ENCODE results near the gene PPP3R1.
A peak's percentile ranks its signal among the peaks of the same experiment; 100 is the strongest.
"Not testable (repeated sequence)": the region's sequence is repeated elsewhere in the genome, so short reads cannot be mapped to it uniquely, and the experiment has no call there.

Gene PPP3R1

GRCh38 chr2:68185541-68186164 lies 66.7 kb downstream of the PPP3R1 start:
- peak; percentile 23 for DNase-seq (ENCODE audit: low read depth)

- no peak for DNase-seq (ENCODE audit: low read depth)
These were observed 69.4 kb downstream of the PPP3R1 start for GRCh38 chr2:68182902-68183301.

GRCh38 chr2:68178954-68179627 lies 73.2 kb downstream of the PPP3R1 start:
- DNase-seq (ENCODE audit: low read depth) = no peak

GRCh38 chr2:68178432-68178831 lies 73.9 kb downstream of the PPP3R1 start:
- DNase-seq (ENCODE audit: low read depth) = no peak

GRCh38 chr2:68177541-68177940 lies 74.8 kb downstream of the PPP3R1 start:
- no peak for DNase-seq (ENCODE audit: low read depth)

GRCh38 chr2:68176657-68177056 lies 75.7 kb downstream of the PPP3R1 start:
- no peak for DNase-seq (ENCODE audit: low read depth)

GRCh38 chr2:68175210-68175609 lies 77.1 kb downstream of the PPP3R1 start:
- not testable (repeated sequence) for DNase-seq (ENCODE audit: low read depth)

GRCh38 chr2:68172990-68173700 lies 79.2 kb downstream of the PPP3R1 start:
- DNase-seq (ENCODE audit: low read depth) = no peak

- DNase-seq (ENCODE audit: low read depth) = no peak
These were observed 79.8 kb downstream of the PPP3R1 start for GRCh38 chr2:68172521-68172920.

- no peak for DNase-seq (ENCODE audit: low read depth)
These were observed 80.6 kb downstream of the PPP3R1 start for GRCh38 chr2:68171684-68172083.

GRCh38 chr2:68171146-68171545 lies 81.2 kb downstream of the PPP3R1 start:
- DNase-seq (ENCODE audit: low read depth) = no peak

- DNase-seq (ENCODE audit: low read depth) = no peak
These were observed 83.0 kb downstream of the PPP3R1 start for GRCh38 chr2:68169308-68169707.

GRCh38 chr2:68167186-68167585 lies 85.1 kb downstream of the PPP3R1 start:
- no peak for DNase-seq (ENCODE audit: low read depth)

- no peak for DNase-seq (ENCODE audit: low read depth)
These were observed 88.7 kb downstream of the PPP3R1 start for GRCh38 chr2:68163641-68164040.

- DNase-seq (ENCODE audit: low read depth) = no peak
These were observed 94.2 kb downstream of the PPP3R1 start for GRCh38 chr2:68158134-68158447.

- peak; percentile 95 for DNase-seq (ENCODE audit: low read depth)
These were observed 94.8 kb downstream of the PPP3R1 start, which contains the start of gene PNO1 for GRCh38 chr2:68157402-68158133. PNO1 (plus strand) TSS chr2:68157888; CDS start chr2:68157935, 47 bp downstream.

- DNase-seq (ENCODE audit: low read depth) = no peak
These were observed 95.3 kb downstream of the PPP3R1 start for GRCh38 chr2:68157002-68157401.

GRCh38 chr2:68156419-68156818 lies 95.9 kb downstream of the PPP3R1 start:
- DNase-seq (ENCODE audit: low read depth) = no peak

- DNase-seq (ENCODE audit: low read depth) = no peak
These were observed 96.7 kb downstream of the PPP3R1 start for GRCh38 chr2:68155618-68156017.

GRCh38 chr2:68152681-68153347 lies 99.5 kb downstream of the PPP3R1 start:
- no peak for DNase-seq (ENCODE audit: low read depth)

- DNase-seq (ENCODE audit: low read depth) = no peak
These were observed 101.3 kb downstream of the PPP3R1 start for GRCh38 chr2:68151037-68151436.

- no peak for DNase-seq (ENCODE audit: low read depth)
These were observed 110.5 kb downstream of the PPP3R1 start for GRCh38 chr2:68141875-68142274.

Measured in T-helper 22 cell (primary cell).